OCI-LY1 (cell line): ENCODE results near the gene MRTFA.

ENCODE experiments used
- H2AFZ ChIP-seq: fragments of 200-600 bp; sonication (generic), shearing (Covaris generic); 2 replicates; pipeline ENCODE4 v1.6.0; 2014; ENCODE audit warnings: antibody characterized with exemption, mild to moderate bottlenecking, low read length
- H3F3A ChIP-seq: fragments of 200-600 bp; sonication (generic), shearing (Covaris generic); 2 replicates; pipeline ENCODE4 v1.6.0; 2014; ENCODE audit warnings: mild to moderate bottlenecking, antibody characterized with exemption, low read length, moderate library complexity; ENCODE audit not compliant: insufficient read depth
- H3K27ac ChIP-seq: fragments of 200-600 bp; sonication (generic); 2 replicates; pipeline ENCODE4 v1.5.1; 2014; ENCODE audit warnings: low read length, mixed run types, mild to moderate bottlenecking, low read depth; ENCODE audit not compliant: poor library complexity, severe bottlenecking
- H3K27me3 ChIP-seq: fragments of 200-600 bp; sonication (generic); 2 replicates; pipeline ENCODE4 v1.6.0; 2014; ENCODE audit warnings: antibody characterized with exemption, mild to moderate bottlenecking, low read length, moderate library complexity; ENCODE audit not compliant: insufficient read depth
- H3K36me3 ChIP-seq: fragments of 200-600 bp; sonication (generic); 2 replicates; pipeline ENCODE4 v1.6.1; 2014; ENCODE audit warnings: mild to moderate bottlenecking, antibody characterized with exemption, low read length, moderate library complexity, mixed read lengths; ENCODE audit not compliant: insufficient read depth
- H3K4me1 ChIP-seq: fragments of 200-600 bp; sonication (generic); 2 replicates; pipeline ENCODE4 v1.5.1; 2014; ENCODE audit warnings: mild to moderate bottlenecking, low read length, moderate library complexity; ENCODE audit not compliant: insufficient read depth, severe bottlenecking
- H3K4me2 ChIP-seq: fragments of 200-600 bp; sonication (generic), shearing (Covaris generic); 2 replicates; pipeline ENCODE4 v1.6.1; 2014; ENCODE audit warnings: low read length
- H3K4me3 ChIP-seq: fragments of 200-600 bp; sonication (generic); 2 replicates; pipeline ENCODE4 v1.5.1; 2014; ENCODE audit warnings: low read length, low read depth, mild to moderate bottlenecking, mixed read lengths; ENCODE audit not compliant: poor library complexity, severe bottlenecking
- H3K79me2 ChIP-seq: fragments of 200-600 bp; shearing (Covaris generic); 2 replicates; pipeline ENCODE4 v1.6.1; 2016; ENCODE audit warnings: mixed run types, low read length, mixed read lengths; ENCODE audit not compliant: insufficient read depth
- H3K9ac ChIP-seq: fragments of 200-600 bp; sonication (generic), shearing (Covaris generic); 2 replicates; pipeline ENCODE4 v1.6.1; 2014; ENCODE audit warnings: mild to moderate bottlenecking, low read length, mixed read lengths
- H3K9me2 ChIP-seq: fragments of 200-600 bp; sonication (generic), shearing (Covaris generic); 2 replicates; pipeline ENCODE4 v1.6.1; 2014; ENCODE audit warnings: low read depth, mild to moderate bottlenecking, low read length, mixed read lengths
- H3K9me3 ChIP-seq: fragments of 200-600 bp; shearing (Covaris generic); 2 replicates; pipeline ENCODE4 v1.6.1; 2014; ENCODE audit warnings: low read length, mixed read lengths
- H4K20me1 ChIP-seq: fragments of 200-600 bp; sonication (generic), shearing (Covaris generic); 2 replicates; pipeline ENCODE4 v1.6.0; 2016; ENCODE audit warnings: mild to moderate bottlenecking, low read length; ENCODE audit not compliant: insufficient read depth
- EZH2 ChIP-seq: fragments of 200-600 bp; sonication (generic), shearing (Covaris generic); IDR thresholded peaks from 2 replicates; pipeline ENCODE4 v1.8.0; 2017; ENCODE audit warnings: borderline replicate concordance, mixed run types, mild to moderate bottlenecking, antibody characterized with exemption, low read length, moderate library complexity, mixed read lengths
- TF ChIP-seq, protein P1 (sequence below): fragments of 200-600 bp; sonication (generic), shearing (Covaris generic); IDR thresholded peaks from 2 replicates; pipeline ENCODE4 v1.5.1; 2017; ENCODE audit warnings: mild to moderate bottlenecking, antibody characterized with exemption, low read length, moderate library complexity, mixed read lengths

MRTFA gene

DNA sequence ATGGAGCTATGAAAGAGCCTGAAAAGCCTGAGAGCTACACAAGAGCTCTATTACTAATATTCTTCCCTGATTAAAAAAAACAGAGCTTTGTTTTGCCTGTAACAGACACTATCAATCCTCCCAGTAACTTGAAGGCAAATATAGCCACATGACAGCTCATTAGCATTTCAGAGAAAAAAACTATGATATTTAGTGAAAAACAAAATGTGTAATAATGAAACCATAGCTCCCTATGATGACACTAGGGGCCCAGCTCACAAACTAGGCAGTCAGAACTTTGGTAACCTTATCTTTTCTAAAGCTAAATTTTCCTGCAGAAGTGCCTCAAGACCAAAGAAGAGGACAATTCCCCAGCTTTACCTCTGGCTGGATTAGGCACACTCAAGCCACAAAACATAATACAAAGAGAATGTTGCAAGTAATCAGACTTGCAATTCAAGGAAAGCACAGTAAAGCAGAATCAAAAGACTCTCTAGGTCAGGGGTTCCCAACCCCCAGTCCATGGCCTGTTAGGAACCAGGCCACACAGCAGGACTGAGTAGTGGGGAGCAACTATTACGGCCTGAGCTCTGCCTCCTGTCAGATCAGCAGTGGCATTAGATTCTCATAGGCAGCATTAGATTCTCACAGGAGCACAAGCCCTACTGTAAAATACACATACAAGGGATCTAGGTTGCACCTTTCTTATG, 53.3 kb downstream of the MRTFA start:
- H3K4me2 ChIP-seq: no peak overlapping the region
- TF ChIP-seq, protein P1, sequence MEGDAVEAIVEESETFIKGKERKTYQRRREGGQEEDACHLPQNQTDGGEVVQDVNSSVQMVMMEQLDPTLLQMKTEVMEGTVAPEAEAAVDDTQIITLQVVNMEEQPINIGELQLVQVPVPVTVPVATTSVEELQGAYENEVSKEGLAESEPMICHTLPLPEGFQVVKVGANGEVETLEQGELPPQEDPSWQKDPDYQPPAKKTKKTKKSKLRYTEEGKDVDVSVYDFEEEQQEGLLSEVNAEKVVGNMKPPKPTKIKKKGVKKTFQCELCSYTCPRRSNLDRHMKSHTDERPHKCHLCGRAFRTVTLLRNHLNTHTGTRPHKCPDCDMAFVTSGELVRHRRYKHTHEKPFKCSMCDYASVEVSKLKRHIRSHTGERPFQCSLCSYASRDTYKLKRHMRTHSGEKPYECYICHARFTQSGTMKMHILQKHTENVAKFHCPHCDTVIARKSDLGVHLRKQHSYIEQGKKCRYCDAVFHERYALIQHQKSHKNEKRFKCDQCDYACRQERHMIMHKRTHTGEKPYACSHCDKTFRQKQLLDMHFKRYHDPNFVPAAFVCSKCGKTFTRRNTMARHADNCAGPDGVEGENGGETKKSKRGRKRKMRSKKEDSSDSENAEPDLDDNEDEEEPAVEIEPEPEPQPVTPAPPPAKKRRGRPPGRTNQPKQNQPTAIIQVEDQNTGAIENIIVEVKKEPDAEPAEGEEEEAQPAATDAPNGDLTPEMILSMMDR: no peak
- no peak for TF ChIP-seq EZH2
- H2AFZ ChIP-seq: no peak overlapping the region
- no peaks in the 10 kb centered on the region for H3K9me2 ChIP-seq
- peaks cover 7% of the 10 kb centered on the region; the same call in 1 of the 2 replicates for H3K36me3 ChIP-seq
- H3F3A ChIP-seq: no peaks in the 10 kb centered on the region
- H3K27me3 ChIP-seq: no peaks in the 10 kb centered on the region
- H4K20me1 ChIP-seq: no peaks in the 10 kb centered on the region
- no peaks in the 10 kb centered on the region for H3K4me1 ChIP-seq
- no peaks in the 10 kb centered on the region for H3K79me2 ChIP-seq
- no peak overlapping the region for H3K4me3 ChIP-seq
- H3K9me3 ChIP-seq: no peaks in the 10 kb centered on the region
- H3K27ac ChIP-seq: no peak overlapping the region
- H3K9ac ChIP-seq: no peak overlapping the region

DNA sequence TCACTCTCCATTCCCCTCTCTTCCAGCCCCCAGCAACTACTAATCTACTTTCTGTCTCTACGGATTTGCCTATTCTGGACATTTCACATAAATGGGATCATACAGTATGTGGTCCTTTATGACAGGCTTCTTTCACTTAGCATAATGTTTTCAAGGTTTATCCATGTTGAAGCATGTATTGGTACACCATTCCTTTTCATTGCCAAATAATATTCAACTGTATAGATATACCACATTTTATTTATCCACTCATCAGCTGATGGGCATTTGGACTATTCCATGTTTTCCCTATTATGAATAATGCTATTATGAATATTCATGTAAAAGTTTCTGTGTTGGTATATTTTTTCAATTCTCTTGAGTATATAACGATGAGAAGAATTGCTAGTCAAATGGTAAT, 54.5 kb downstream of the MRTFA start:
- H3K79me2 ChIP-seq: no peaks in the 10 kb centered on the region
- no peaks in the 10 kb centered on the region for H4K20me1 ChIP-seq

DNA sequence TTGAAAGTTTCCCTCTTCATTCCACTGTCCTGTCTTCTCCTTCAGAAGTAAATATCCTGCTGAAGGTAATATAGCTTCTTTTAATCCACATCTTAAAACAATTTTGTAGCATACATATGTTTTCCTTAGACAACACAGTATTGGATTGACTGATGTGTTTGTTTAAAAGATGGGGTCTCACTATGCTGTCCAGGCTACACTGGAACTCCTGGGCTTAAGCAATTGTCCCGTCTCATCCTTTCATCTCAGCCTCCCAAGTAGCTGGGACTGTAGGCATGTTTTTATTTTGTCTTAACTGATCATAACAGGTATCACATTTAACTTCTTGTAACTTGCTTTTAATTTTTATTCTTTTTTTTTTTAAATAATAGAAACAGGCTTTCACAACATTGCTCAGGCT, 55.9 kb downstream of the MRTFA start:
- TF ChIP-seq EZH2: no peak
- TF ChIP-seq, protein P1: no peak
- no peak overlapping the region for H2AFZ ChIP-seq
- no peaks in the 10 kb centered on the region for H3K9me2 ChIP-seq
- no peak overlapping the region for H3K4me3 ChIP-seq
- no peaks in the 10 kb centered on the region for H3K79me2 ChIP-seq
- H3F3A ChIP-seq: no peaks in the 10 kb centered on the region
- H3K9ac ChIP-seq: no peak overlapping the region
- no peaks in the 10 kb centered on the region for H4K20me1 ChIP-seq
- no peaks in the 10 kb centered on the region for H3K4me1 ChIP-seq
- no peak overlapping the region for H3K4me2 ChIP-seq
- no peak overlapping the region for H3K27ac ChIP-seq
- no peaks in the 10 kb centered on the region for H3K27me3 ChIP-seq
- H3K36me3 ChIP-seq: peaks cover 7% of the 10 kb centered on the region; the same call in 1 of the 2 replicates
- no peaks in the 10 kb centered on the region for H3K9me3 ChIP-seq

More for the DNA sequence above, 54.5 kb downstream of the MRTFA start:
- TF ChIP-seq EZH2: no peak
- TF ChIP-seq, protein P1: no peak
- Histone ChIP-seq H3K4me1 (no peaks in the 10 kb centered on the region), H2AFZ (no peak overlapping the region), H3K27ac (no peak overlapping the region), H3F3A (no peaks in the 10 kb centered on the region), H3K36me3 (peaks cover 7% of the 10 kb centered on the region; the same call in 1 of the 2 replicates), H3K4me2 (no peak overlapping the region), H3K4me3 (no peak overlapping the region), H3K9me2 (no peaks in the 10 kb centered on the region), H3K9me3 (no peaks in the 10 kb centered on the region), H3K27me3 (no peaks in the 10 kb centered on the region), H3K9ac (no peak overlapping the region)
